ENCODE measurements around the gene HEBP1. TPM values are rescaled to one million over a fixed set of nuclear protein-coding genes. Genes with fewer than 3 reads are reported as not detected.

HEBP1 gene
- total and polyA plus RNA-seq, 4 donors = 27.7 to 70.0 (median 50.3) TPM

- no peaks in the 10 kb centered on the region for H3K36me3 ChIP-seq (ENCODE audit: control insufficient read depth in 4 of 4, insufficient read depth in 3 of 4, low read depth in 1 of 4, low read length in 3 of 4)
- H3K27me3 ChIP-seq (ENCODE audit: control insufficient read depth in 4 of 4, insufficient read depth in 4 of 4, low read length in 3 of 4) = no peaks in the 10 kb centered on the region
- no peak for DNase-seq (ENCODE audit: low spot score)
- 87% methylated on average over 4 of the region's 4 CpGs for WGBS
- TF ChIP-seq CTCF (IDR thresholded peaks at IDR 0.05; ENCODE audit: low read depth, low read length, missing input control) (no peak), HNF4G (IDR thresholded peaks at IDR 0.05) (no peak), FOXA2 (IDR thresholded peaks at IDR 0.05) (no peak), GABPA (IDR thresholded peaks at IDR 0.05 in 1 of 2, conservative IDR thresholded peaks at IDR 0.05 in 1 of 2) (no peak), SP1 (IDR thresholded peaks at IDR 0.05) (no peak), MAX (IDR thresholded peaks at IDR 0.05) (no peak), ZBTB33 (IDR thresholded peaks at IDR 0.05) (no peak), FOXA1 (IDR thresholded peaks at IDR 0.05) (no peak), JUND (IDR thresholded peaks at IDR 0.05) (no peak), YY1 (IDR thresholded peaks at IDR 0.05) (no peak), HNF4A (conservative IDR thresholded peaks at IDR 0.05) (no peak), NR2F2 (IDR thresholded peaks at IDR 0.05) (no peak), RXRA (IDR thresholded peaks at IDR 0.05) (no peak), EGR1 (IDR thresholded peaks at IDR 0.05; ENCODE audit: low read depth in 2 of 2) (no peak), TAF1 (conservative IDR thresholded peaks at IDR 0.05) (no peak), RAD21 (IDR thresholded peaks at IDR 0.05) (no peak)
- TF ChIP-seq, protein P1, sequence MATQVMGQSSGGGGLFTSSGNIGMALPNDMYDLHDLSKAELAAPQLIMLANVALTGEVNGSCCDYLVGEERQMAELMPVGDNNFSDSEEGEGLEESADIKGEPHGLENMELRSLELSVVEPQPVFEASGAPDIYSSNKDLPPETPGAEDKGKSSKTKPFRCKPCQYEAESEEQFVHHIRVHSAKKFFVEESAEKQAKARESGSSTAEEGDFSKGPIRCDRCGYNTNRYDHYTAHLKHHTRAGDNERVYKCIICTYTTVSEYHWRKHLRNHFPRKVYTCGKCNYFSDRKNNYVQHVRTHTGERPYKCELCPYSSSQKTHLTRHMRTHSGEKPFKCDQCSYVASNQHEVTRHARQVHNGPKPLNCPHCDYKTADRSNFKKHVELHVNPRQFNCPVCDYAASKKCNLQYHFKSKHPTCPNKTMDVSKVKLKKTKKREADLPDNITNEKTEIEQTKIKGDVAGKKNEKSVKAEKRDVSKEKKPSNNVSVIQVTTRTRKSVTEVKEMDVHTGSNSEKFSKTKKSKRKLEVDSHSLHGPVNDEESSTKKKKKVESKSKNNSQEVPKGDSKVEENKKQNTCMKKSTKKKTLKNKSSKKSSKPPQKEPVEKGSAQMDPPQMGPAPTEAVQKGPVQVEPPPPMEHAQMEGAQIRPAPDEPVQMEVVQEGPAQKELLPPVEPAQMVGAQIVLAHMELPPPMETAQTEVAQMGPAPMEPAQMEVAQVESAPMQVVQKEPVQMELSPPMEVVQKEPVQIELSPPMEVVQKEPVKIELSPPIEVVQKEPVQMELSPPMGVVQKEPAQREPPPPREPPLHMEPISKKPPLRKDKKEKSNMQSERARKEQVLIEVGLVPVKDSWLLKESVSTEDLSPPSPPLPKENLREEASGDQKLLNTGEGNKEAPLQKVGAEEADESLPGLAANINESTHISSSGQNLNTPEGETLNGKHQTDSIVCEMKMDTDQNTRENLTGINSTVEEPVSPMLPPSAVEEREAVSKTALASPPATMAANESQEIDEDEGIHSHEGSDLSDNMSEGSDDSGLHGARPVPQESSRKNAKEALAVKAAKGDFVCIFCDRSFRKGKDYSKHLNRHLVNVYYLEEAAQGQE (IDR thresholded peaks at IDR 0.05) = no peak
- peaks cover 1 to 18% (median 8%) of the 10 kb centered on the region in 4 donors for H3K4me1 ChIP-seq (ENCODE audit: control insufficient read depth in 4 of 4, insufficient read depth in 4 of 4, low read length in 3 of 4)
- no peak overlapping the region for H3K27ac ChIP-seq (ENCODE audit: low read depth in 1 of 2, low read length in 2 of 2)
- H3K4me3 ChIP-seq (ENCODE audit: low read depth in 1 of 3, low read length in 3 of 3) = no peak overlapping the region
- no peaks in the 10 kb centered on the region for H3K9me3 ChIP-seq (ENCODE audit: control insufficient read depth in 4 of 4, low read length in 3 of 4)
- H3K9ac ChIP-seq (ENCODE audit: low read depth in 1 of 2, low read length in 2 of 2) = no peak overlapping the region
These were observed 38.6 kb upstream of the HEBP1 start for GRCh38 chr12:13038491-13039161.
